H54 (cell line): ENCODE results near the gene ADM5.

ENCODE experiments used
- DNase-seq: peaks from one replicate; pipeline ENCODE4 v3.0.0; 2011; ENCODE audit warnings: low spot score, mixed read lengths; ENCODE audit not compliant: insufficient read length
- FAIRE-seq: peaks from 3 replicates; lab custom pipeline; 2011; peaks lifted over from hg19 to GRCh38; lab: Jason Lieb, UNC
- POLR2A ChIP-seq: IDR thresholded peaks from 2 replicates; pipeline ENCODE4 v1.6.1; 2011; ENCODE audit warnings: low read depth, mild to moderate bottlenecking, low read length

Gene ADM5, protein sequence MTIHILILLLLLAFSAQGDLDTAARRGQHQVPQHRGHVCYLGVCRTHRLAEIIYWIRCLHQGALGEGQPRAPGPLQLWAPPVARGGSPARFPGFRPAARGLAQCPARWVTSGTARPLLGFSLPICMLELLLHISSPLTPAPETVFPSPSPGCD

DNA sequence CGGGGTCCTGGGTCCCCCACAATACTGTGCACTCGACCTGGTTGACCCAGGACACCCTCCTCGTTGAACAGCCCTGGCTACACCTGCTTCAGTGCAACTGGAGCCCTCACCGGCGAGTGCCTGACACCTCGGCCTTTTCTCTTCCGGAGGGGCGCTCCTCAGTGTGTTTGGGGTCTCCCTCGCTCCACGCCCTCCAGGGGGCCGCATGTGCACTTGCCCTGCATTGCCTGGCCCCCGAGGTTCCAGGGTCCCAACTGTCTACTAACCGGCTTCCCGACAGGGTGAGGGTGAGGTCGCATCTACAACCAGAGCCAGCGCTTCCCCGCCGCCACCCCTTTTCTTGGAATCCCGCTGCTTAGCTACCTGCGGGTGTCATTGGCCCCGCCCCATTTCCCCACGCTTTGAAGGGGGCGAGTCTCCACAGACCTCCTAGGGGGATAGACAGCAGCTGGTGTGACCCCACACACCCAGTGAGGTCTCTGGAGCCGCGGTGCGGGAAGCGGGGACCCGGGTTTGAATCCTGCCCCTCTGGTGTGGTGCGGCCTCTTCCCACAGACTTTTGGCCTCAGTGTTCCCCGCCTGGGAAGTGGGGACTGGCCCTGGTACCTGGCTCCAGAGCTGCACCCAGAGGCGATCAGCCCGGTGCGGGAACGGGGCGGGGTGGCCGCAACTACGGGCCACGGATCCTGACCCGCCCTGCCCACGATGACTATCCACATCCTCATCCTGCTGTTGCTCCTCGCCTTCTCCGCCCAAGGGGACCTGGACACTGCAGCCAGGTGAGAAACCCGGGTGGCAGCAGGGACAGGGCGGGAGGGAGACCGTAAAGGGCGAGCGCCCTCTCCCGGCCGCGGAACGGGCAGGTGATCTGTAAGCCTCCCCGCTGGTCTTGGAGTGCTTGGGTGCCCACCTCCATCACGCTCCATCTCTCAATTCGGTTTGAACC is at the start of gene ADM5:
Gene ADM5 (plus strand): TSS at position 462 of the 946 bp plus-strand sequence. CDS start 244 bp downstream, at position 706.
- DNase-seq (no peak), FAIRE-seq (no peak)
- TF ChIP-seq POLR2A, result no peak

DNA sequence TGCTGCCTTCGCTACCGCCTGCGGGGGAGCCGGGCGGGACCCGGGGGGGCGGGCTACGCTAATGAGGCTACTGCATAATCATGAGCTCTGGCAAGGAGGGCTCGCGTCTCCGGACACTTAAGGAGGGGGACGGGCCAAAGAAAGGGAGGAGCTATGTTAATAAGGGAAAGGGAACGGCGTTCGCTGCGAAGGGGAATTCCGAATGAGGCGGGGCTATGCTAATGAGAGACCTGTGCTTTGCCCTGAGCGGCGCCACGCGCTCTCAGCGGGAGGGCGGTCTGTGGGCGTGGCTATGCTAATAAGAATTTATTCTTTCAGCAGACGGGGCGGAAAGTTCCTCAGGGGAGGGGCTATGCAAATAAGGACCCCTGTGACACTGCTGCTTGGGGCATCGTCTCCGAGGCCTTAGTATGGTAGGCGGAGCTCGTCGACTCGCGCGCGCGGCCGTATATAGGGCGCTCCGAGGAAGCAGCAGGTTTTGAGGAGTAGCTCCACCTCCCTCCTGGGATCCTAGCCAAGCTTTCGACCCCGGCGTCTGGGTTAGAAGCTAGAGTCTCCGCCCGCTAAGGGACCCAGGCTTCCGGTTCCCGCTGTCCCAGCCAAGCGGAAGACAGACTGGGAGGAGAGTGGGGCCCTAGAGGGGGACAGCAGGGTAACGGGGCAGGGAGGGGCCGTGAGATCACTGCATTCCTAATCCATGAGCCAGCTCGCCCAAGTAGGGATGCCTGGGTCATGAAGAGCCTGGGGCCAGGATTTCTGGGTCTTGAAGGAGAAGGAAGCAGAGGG is 49.1 kb upstream of the ADM5 start, which contains the start of gene RRAS:
Gene RRAS (minus strand): TSS at position 31 of the 786 bp plus-strand sequence. CDS start 45 bp downstream, outside the sequence.
- peak; percentile 53 for TF ChIP-seq POLR2A
- FAIRE-seq (peak; percentile 82), DNase-seq (peak; percentile 99)

GRCh38 chr19:49641688-49642491 is 47.5 kb upstream of the ADM5 start, which contains the start of gene SCAF1:
TSS of gene SCAF1 (plus strand) at chr19:49642209. CDS start at chr19:49645027, 2,818 bp downstream.
- DNase-seq, result peak; percentile 95
- peak; percentile 67 for TF ChIP-seq POLR2A
- FAIRE-seq, result peak; percentile 72

GRCh38 chr19:49642492-49643035 is 46.8 kb upstream of the ADM5 start:
- DNase-seq, result no peak
- no peak for FAIRE-seq

DNA sequence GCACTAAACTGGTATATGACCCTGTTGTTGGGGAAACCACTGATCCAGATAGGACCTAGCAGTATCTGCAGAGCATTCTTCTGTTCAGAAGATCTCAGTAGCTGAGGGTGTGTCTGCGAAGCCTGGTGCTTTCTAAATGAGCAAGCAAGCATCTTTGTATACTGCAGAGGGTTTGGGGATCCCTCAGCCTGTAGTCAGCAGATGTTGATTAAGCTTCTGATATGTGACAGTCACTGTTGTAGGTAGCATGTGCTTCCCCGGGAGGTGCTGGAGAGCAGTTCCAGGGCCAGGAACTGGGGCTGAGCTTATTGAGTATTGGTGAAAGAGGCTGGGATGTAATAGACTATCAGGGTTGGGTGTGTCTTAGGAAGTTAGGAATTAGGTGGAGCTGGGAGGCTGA is 45.9 kb upstream of the ADM5 start:
- no peak for FAIRE-seq
- TF ChIP-seq POLR2A, result no peak
- DNase-seq, result no peak

More at GRCh38 chr19:49642492-49643035, 46.8 kb upstream of the ADM5 start:
- TF ChIP-seq POLR2A, result no peak

GRCh38 chr19:49645592-49645991 is 43.8 kb upstream of the ADM5 start:
- DNase-seq (no peak), FAIRE-seq (no peak)
- no peak for TF ChIP-seq POLR2A

- DNase-seq (no peak), FAIRE-seq (no peak)
- no peak for TF ChIP-seq POLR2A
These were observed 43.4 kb upstream of the ADM5 start for GRCh38 chr19:49645995-49646394.

GRCh38 chr19:49646586-49646985 is 42.8 kb upstream of the ADM5 start:
- TF ChIP-seq POLR2A, result no peak
- FAIRE-seq, result no peak
- DNase-seq, result no peak

- no peak for FAIRE-seq
- DNase-seq, result no peak
- no peak for TF ChIP-seq POLR2A
These were observed 38.2 kb upstream of the ADM5 start for GRCh38 chr19:49651029-49651819.

GRCh38 chr19:49651820-49652550 is 37.4 kb upstream of the ADM5 start:
- FAIRE-seq (no peak), DNase-seq (no peak)
- no peak for TF ChIP-seq POLR2A
